8988T (cell line): ENCODE measurements around the gene MS4A10.
"Not testable (repeated sequence)": the region's sequence is repeated elsewhere in the genome, so short reads cannot be mapped to it uniquely, and the experiment has no call there.

Source experiments
- DNase-seq: peaks from one replicate; pipeline ENCODE4 v3.0.0; 2011

Gene MS4A10

GRCh38 chr11:60785136-60785535 lies at the start of gene MS4A10:
Gene MS4A10 (plus strand): TSS chr11:60785333. CDS start chr11:60790336, 5,003 bp downstream.
- DNase-seq = no peak

GRCh38 chr11:60739114-60739513 lies 46.0 kb upstream of the MS4A10 start:
- DNase-seq = no peak

- no peak for DNase-seq
Measured at GRCh38 chr11:60740573-60740972, 44.6 kb upstream of the MS4A10 start.

- DNase-seq = no peak
Measured at GRCh38 chr11:60741421-60741820, 43.7 kb upstream of the MS4A10 start.

GRCh38 chr11:60743058-60743457 lies 42.1 kb upstream of the MS4A10 start:
- DNase-seq = no peak

GRCh38 chr11:60744114-60744513 lies 41.0 kb upstream of the MS4A10 start:
- no peak for DNase-seq

GRCh38 chr11:60747359-60747873 lies 37.7 kb upstream of the MS4A10 start:
- no peak for DNase-seq

- no peak for DNase-seq
Measured at GRCh38 chr11:60748225-60748624, 36.9 kb upstream of the MS4A10 start.

- DNase-seq = no peak
Measured at GRCh38 chr11:60748821-60749220, 36.3 kb upstream of the MS4A10 start.

GRCh38 chr11:60750911-60751310 lies 34.2 kb upstream of the MS4A10 start:
- DNase-seq = no peak

GRCh38 chr11:60753309-60753708 lies 31.8 kb upstream of the MS4A10 start:
- no peak for DNase-seq

- DNase-seq = no peak
Measured at GRCh38 chr11:60754887-60755286, 30.2 kb upstream of the MS4A10 start.

- no peak for DNase-seq
Measured at GRCh38 chr11:60756307-60757032, 28.7 kb upstream of the MS4A10 start, which contains the start of gene MS4A15. Gene MS4A15 (plus strand): TSS chr11:60756867. CDS start chr11:60763734, 6,867 bp downstream.

GRCh38 chr11:60757231-60757800 lies 27.8 kb upstream of the MS4A10 start:
- no peak for DNase-seq

GRCh38 chr11:60758671-60759070 lies 26.5 kb upstream of the MS4A10 start:
- DNase-seq = not testable (repeated sequence)

- not testable (repeated sequence) for DNase-seq
Measured at GRCh38 chr11:60759438-60760225, 25.5 kb upstream of the MS4A10 start.

- DNase-seq = no peak
Measured at GRCh38 chr11:60761436-60762190, 23.5 kb upstream of the MS4A10 start.

GRCh38 chr11:60762851-60763691 lies 22.1 kb upstream of the MS4A10 start:
- no peak for DNase-seq

GRCh38 chr11:60763692-60764369 lies 21.3 kb upstream of the MS4A10 start:
- DNase-seq = no peak

- no peak for DNase-seq
Measured at GRCh38 chr11:60764879-60765278, 20.3 kb upstream of the MS4A10 start.

- DNase-seq = no peak
Measured at GRCh38 chr11:60765355-60765754, 19.8 kb upstream of the MS4A10 start.
